PC-3 (cell line): ENCODE data around the gene GCDH. TPM values are rescaled to one million over a fixed set of nuclear protein-coding genes. Genes with fewer than 3 reads are reported as not detected.

Experiments used
- ATAC-seq: fragments of 200-7000 bp; cut with Tn5 transposase; 2 replicates; pipeline ENCODE4 v1.9.1; 2020; ENCODE audit warnings: mild to moderate bottlenecking, moderate library complexity
- BruUV-seq: library from RNA; stranded (reverse); fragments of 400-500 nt; replicated peaks from 2 replicates; lab custom pipeline; 2021; lab: Mats Ljungman, UMichigan
- CTCF ChIA-PET: fragments of 300-600 bp; sonication (Branson Sonifier 250); formaldehyde crosslinking; loops from one replicate; lab custom pipeline; 2022; ENCODE audit warnings: antibody characterized with exemption; lab: Charles Lee
- POLR2A ChIA-PET: fragments of 300-600 bp; sonication (Branson Sonifier 250); formaldehyde crosslinking; loops from one replicate; lab custom pipeline; 2022; ENCODE audit warnings: antibody characterized with exemption; ENCODE audit not compliant: unreplicated experiment; lab: Charles Lee
- DNase-seq: peaks from one replicate; pipeline ENCODE4 v3.0.0-alpha.2; 2015
- H2AFZ ChIP-seq: fragments of 300-600 bp; sonication (generic); 2 replicates; pipeline ENCODE4 v1.6.0; 2016; ENCODE audit warnings: antibody characterized with exemption, low read length
- H3F3A ChIP-seq: fragments of 300-600 bp; sonication (generic); one replicate; pipeline ENCODE4 v1.6.0; 2017; ENCODE audit warnings: antibody characterized with exemption, low read length, control low read depth, mild to moderate bottlenecking; ENCODE audit not compliant: unreplicated experiment
- H3K27ac ChIP-seq: fragments of 300-600 bp; sonication (generic); 2 replicates; pipeline ENCODE4 v1.5.1; 2016; ENCODE audit warnings: mild to moderate bottlenecking, low read length
- H3K27me3 ChIP-seq: fragments of 300-600 bp; sonication (generic); 2 replicates; pipeline ENCODE4 v1.6.1; 2016; ENCODE audit warnings: low read length, mixed read lengths
- H3K36me3 ChIP-seq: fragments of 300-600 bp; sonication (generic); 2 replicates; pipeline ENCODE4 v1.6.1; 2016; ENCODE audit warnings: low read depth, mixed run types, low read length, mixed read lengths
- H3K4me1 ChIP-seq: fragments of 300-600 bp; sonication (generic); 2 replicates; pipeline ENCODE4 v1.5.1; 2016; ENCODE audit warnings: low read length; ENCODE audit not compliant: insufficient read depth
- H3K4me2 ChIP-seq: fragments of 300-600 bp; sonication (generic); 2 replicates; pipeline ENCODE4 v1.6.0; 2016; ENCODE audit warnings: low read length
- H3K4me3 ChIP-seq: fragments of 300-600 bp; sonication (generic); 2 replicates; pipeline ENCODE4 v1.5.1; 2016; ENCODE audit warnings: mild to moderate bottlenecking, low read length, mixed read lengths
- H3K79me2 ChIP-seq: fragments of 300-600 bp; sonication (generic); 2 replicates; pipeline ENCODE4 v1.6.1; 2017; ENCODE audit warnings: low read length, mixed read lengths
- H3K9ac ChIP-seq: fragments of 300-600 bp; sonication (generic); 2 replicates; pipeline ENCODE4 v1.6.0; 2016; ENCODE audit warnings: mild to moderate bottlenecking, low read length
- H3K9me2 ChIP-seq: fragments of 300-600 bp; sonication (generic); replicated peaks from 2 replicates; pipeline ENCODE4 v1.6.1; 2016; ENCODE audit warnings: mixed run types, low read length, mixed read lengths
- H3K9me3 ChIP-seq: fragments of 300-600 bp; sonication (generic); 2 replicates; pipeline ENCODE4 v1.6.1; 2016; ENCODE audit warnings: low read length, mixed read lengths
- H4K20me1 ChIP-seq: fragments of 300-600 bp; sonication (generic); 2 replicates; pipeline ENCODE4 v1.6.1; 2016; ENCODE audit warnings: low read length, mixed read lengths
- EZH2 ChIP-seq: fragments of 300-600 bp; sonication (generic); IDR thresholded peaks from one replicate; pipeline ENCODE4 v1.6.1; 2017; ENCODE audit warnings: antibody characterized with exemption, mild to moderate bottlenecking, low read length; ENCODE audit not compliant: unreplicated experiment
- EZH2phosphoT487 ChIP-seq: fragments of 300-600 bp; sonication (generic); IDR thresholded peaks from 2 replicates; pipeline ENCODE4 v1.6.1; 2018; ENCODE audit warnings: mild to moderate bottlenecking, antibody characterized with exemption, low read length, borderline replicate concordance
- intact Hi-C: fragments of 100-400 bp; cut with micrococcal nuclease; formaldehyde crosslinking; loops from 2 replicates; pipeline ENCODE4 v1.9.0; 2023
- total RNA-seq: library from RNA; depleted of rRNA; stranded (reverse); fragments of >200 nt; gene quantifications from 2 replicates; pipeline ENCODE4 v1.2.3, GENCODE V29; 2014
- TF ChIP-seq, protein P1 (sequence below): fragments of 300-600 bp; sonication (generic); conservative IDR thresholded peaks from 2 replicates; pipeline ENCODE4 v1.5.1; 2017; ENCODE audit warnings: antibody characterized with exemption, low read depth, mild to moderate bottlenecking, low read length

GCDH gene
- total RNA-seq, 1 experiment from 2014 or later, result 37.4 TPM

DNA sequence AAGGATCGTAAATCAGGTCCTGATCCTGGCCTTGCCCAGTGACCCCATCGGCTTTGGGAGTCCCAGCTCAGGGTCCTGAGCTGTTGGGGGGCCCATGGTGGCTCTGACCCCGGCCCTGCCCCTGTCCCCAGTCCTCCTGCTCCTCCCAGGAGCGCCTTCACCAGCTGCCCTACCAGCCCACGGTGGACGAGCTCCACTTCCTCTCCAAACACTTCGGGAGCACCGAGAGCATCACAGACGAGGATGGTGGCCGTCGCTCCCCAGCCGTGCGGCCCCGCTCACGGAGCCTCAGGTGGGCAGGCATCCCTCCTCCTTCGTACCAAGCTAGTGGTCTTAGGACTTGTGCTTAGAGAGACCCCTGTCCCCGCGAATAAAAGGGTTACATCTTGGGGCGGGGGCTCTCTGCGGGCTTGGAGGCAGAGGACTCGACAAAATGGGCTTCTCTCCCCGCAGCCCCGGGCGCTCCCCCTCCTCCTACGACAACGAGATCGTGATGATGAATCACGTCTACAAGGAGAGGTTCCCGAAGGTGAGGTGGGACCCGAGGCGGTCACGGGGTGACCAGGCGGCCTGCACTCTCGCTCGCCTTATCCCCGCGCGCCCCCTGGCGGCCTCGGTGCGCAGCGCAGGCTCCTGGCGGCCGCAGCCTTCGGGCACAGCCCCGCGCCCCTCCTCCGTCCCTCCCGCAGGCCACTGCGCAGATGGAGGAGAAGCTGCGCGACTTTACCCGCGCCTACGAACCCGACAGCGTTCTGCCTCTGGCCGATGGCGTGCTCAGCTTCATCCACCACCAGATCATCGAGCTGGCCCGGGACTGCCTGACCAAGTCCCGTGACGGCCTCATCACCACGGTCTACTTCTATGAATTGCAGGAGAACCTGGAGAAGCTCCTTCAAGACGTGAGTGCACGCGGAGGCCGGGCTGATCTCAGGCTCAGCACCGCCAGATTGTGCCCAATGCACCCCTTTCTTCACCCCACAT is 43.5 kb upstream of the GCDH start:
- peak overlapping the region; percentile 42; the same call in 1 of the 2 replicates for H3K4me3 ChIP-seq
- no peaks in the 10 kb centered on the region for H3K36me3 ChIP-seq
- no peaks in the 10 kb centered on the region for H3K9me3 ChIP-seq
- intact Hi-C loops, result loop anchor here (5.0 kb wide), 2 partner anchors 70 to 85 kb away; partner anchors contain the start of gene HOOK2
- ATAC-seq, result peak; percentile 97
- peak overlapping the region; percentile 77 for H2AFZ ChIP-seq
- H3K9me2 ChIP-seq, result no peaks in the 10 kb centered on the region
- no TSS peak for BruUV-seq
- no peak overlapping the region for H3K27ac ChIP-seq
- peaks cover 14% of the 10 kb centered on the region for H3K4me1 ChIP-seq
- no peak overlapping the region for H3K9ac ChIP-seq
- no peaks in the 10 kb centered on the region for H3K79me2 ChIP-seq
- no peaks in the 10 kb centered on the region for H3K27me3 ChIP-seq
- peak; percentile 94 for DNase-seq
- TF ChIP-seq, protein P1, sequence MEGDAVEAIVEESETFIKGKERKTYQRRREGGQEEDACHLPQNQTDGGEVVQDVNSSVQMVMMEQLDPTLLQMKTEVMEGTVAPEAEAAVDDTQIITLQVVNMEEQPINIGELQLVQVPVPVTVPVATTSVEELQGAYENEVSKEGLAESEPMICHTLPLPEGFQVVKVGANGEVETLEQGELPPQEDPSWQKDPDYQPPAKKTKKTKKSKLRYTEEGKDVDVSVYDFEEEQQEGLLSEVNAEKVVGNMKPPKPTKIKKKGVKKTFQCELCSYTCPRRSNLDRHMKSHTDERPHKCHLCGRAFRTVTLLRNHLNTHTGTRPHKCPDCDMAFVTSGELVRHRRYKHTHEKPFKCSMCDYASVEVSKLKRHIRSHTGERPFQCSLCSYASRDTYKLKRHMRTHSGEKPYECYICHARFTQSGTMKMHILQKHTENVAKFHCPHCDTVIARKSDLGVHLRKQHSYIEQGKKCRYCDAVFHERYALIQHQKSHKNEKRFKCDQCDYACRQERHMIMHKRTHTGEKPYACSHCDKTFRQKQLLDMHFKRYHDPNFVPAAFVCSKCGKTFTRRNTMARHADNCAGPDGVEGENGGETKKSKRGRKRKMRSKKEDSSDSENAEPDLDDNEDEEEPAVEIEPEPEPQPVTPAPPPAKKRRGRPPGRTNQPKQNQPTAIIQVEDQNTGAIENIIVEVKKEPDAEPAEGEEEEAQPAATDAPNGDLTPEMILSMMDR, result peak; percentile 99
- no peak for TF ChIP-seq EZH2phosphoT487
- no peak for TF ChIP-seq EZH2
- H4K20me1 ChIP-seq, result no peaks in the 10 kb centered on the region
- peak overlapping the region; percentile 76 for H3K4me2 ChIP-seq
- CTCF ChIA-PET, result interaction anchor here (0.5 to 1.1 kb wide), 7 partner anchors 23 to 178 kb away, joined by 3 to 9 read pairs (median 5); a partner anchor contains a TSS
- no peaks in the 10 kb centered on the region for H3F3A ChIP-seq
- POLR2A ChIA-PET, result interaction anchor here (0.5 to 0.6 kb wide), 3 partner anchors 51 to 95 kb away, joined by 3 to 5 read pairs (median 4); no protein-coding TSS in a partner anchor

DNA sequence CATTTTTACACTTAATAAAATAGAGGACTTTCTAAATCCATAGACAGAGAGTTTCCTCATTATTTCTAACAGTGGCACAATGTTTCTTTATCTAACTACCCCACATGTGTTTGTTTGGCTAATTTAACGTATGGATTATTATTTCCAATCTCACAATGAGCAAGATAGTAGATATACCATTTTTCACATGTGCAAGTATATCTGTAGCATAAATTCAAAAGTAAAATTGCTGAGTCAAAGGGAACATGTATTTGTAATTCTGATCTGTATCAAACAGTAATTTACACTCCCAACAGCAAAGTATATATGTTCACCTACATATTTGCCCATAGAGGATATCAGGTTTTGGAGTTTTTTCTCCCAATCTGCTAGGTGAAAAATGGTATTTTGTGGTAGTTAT is 34.3 kb upstream of the GCDH start:
- TF ChIP-seq EZH2phosphoT487 (no peak), EZH2 (no peak)
- TF ChIP-seq, protein P1, result no peak
- CTCF ChIA-PET, result no interaction called here
- Histone ChIP-seq H3K9me2 (no peaks in the 10 kb centered on the region), H3K4me1 (no peaks in the 10 kb centered on the region), H3K27me3 (no peaks in the 10 kb centered on the region), H3K36me3 (no peaks in the 10 kb centered on the region; the same call in 1 of the 2 replicates), H3K9me3 (no peaks in the 10 kb centered on the region), H3K4me2 (no peak overlapping the region), H3K4me3 (no peak overlapping the region), H3K9ac (no peak overlapping the region), H3K27ac (no peak overlapping the region), H3K79me2 (no peaks in the 10 kb centered on the region), H2AFZ (no peak overlapping the region), H4K20me1 (no peaks in the 10 kb centered on the region), H3F3A (no peaks in the 10 kb centered on the region)
- ATAC-seq (no peak), DNase-seq (no peak)
- POLR2A ChIA-PET, result no interaction called here
- intact Hi-C loops, result no loop called here
- BruUV-seq, result no TSS peak
